Measurements from ENCODE around the gene KCNK4. TPM values are rescaled to one million over a fixed set of nuclear protein-coding genes. Genes with fewer than 3 reads are reported as not detected.

The KCNK4 gene
- polyA plus RNA-seq, 1 experiment, result not detected

DNA sequence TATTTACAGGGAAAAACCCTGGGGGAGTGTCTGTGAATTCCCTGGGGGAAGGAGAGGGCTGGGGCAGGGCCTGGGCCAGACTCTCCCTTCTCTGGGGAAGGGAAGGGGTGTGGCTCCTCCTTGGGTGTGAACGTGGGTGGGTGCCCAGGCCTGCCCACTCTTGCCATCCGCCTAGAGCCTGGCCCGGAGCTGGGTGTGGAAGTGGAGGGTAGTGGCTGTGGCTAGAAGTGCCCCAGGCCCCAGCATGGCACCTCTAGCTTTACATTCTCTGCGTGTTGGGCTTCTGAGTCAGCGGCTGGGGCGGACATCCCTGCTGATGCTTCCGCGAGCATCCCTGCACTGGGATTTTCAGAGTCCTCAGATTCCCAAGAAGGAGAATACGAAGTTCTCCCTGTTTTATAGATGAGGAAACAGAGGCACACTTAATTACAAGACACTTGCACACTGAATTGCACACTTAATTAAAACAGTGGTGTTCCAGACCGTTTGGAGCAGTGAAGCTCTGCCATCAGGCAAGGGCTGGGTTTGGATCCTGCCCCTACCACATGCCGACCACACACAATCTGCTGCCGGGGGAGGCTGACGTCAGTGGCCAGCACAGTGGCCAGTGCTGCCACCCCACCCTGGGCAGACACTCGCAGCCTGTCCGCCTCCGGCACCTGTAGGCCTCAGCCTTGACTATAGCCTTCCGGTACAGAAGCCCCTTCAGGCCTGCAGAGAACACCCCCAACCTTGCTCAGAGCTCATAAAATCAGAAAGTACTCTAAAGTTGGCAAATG lies 14.3 kb upstream of the KCNK4 start:
- Histone ChIP-seq H3K36me3 (ENCODE audit: control insufficient read depth, insufficient read depth, low read length) (peaks cover 11% of the 10 kb centered on the region), H3K27me3 (ENCODE audit: control insufficient read depth, insufficient read depth, low read length) (no peaks in the 10 kb centered on the region), H3K4me3 (ENCODE audit: low read depth, low read length) (no peak overlapping the region)
- TF ChIP-seq, protein P1, sequence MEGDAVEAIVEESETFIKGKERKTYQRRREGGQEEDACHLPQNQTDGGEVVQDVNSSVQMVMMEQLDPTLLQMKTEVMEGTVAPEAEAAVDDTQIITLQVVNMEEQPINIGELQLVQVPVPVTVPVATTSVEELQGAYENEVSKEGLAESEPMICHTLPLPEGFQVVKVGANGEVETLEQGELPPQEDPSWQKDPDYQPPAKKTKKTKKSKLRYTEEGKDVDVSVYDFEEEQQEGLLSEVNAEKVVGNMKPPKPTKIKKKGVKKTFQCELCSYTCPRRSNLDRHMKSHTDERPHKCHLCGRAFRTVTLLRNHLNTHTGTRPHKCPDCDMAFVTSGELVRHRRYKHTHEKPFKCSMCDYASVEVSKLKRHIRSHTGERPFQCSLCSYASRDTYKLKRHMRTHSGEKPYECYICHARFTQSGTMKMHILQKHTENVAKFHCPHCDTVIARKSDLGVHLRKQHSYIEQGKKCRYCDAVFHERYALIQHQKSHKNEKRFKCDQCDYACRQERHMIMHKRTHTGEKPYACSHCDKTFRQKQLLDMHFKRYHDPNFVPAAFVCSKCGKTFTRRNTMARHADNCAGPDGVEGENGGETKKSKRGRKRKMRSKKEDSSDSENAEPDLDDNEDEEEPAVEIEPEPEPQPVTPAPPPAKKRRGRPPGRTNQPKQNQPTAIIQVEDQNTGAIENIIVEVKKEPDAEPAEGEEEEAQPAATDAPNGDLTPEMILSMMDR (IDR thresholded peaks at IDR 0.05; ENCODE audit: insufficient read depth, low read depth, low read length), result no peak
- ChIA-PET POLR2A (no interaction called here), CTCF (interaction anchor here (0.6 to 3.7 kb wide), 3 partner anchors 9 to 26 kb away, joined by 3 to 14 read pairs (median 4); no protein-coding TSS in a partner anchor)
- no peak for DNase-seq (ENCODE audit: low read depth)

- POLR2A ChIA-PET, result no interaction called here
- no peak for DNase-seq (ENCODE audit: low read depth)
- CTCF ChIA-PET, result interaction anchor here (0.9 to 3.7 kb wide), 5 partner anchors 9 to 74 kb away, joined by 3 to 14 read pairs (median 5); no protein-coding TSS in a partner anchor
- H3K27me3 ChIP-seq (ENCODE audit: control insufficient read depth, insufficient read depth, low read length), result no peaks in the 10 kb centered on the region
- H3K36me3 ChIP-seq (ENCODE audit: control insufficient read depth, insufficient read depth, low read length), result peaks cover 13% of the 10 kb centered on the region
- no peak overlapping the region for H3K4me3 ChIP-seq (ENCODE audit: low read depth, low read length)
- TF ChIP-seq, protein P1 (IDR thresholded peaks at IDR 0.05; ENCODE audit: insufficient read depth, low read depth, low read length), result no peak
Observed at GRCh38 chr11:64278576-64279190, 12.4 kb upstream of the KCNK4 start.

GRCh38 chr11:64281957-64282770 lies 8.9 kb upstream of the KCNK4 start:
- no peak for DNase-seq (ENCODE audit: low read depth)
- Histone ChIP-seq H3K36me3 (ENCODE audit: control insufficient read depth, insufficient read depth, low read length) (peaks cover 6% of the 10 kb centered on the region), H3K4me3 (ENCODE audit: low read depth, low read length) (no peak overlapping the region), H3K27me3 (ENCODE audit: control insufficient read depth, insufficient read depth, low read length) (no peaks in the 10 kb centered on the region)
- TF ChIP-seq, protein P1 (IDR thresholded peaks at IDR 0.05; ENCODE audit: insufficient read depth, low read depth, low read length), result no peak
- ChIA-PET POLR2A (no interaction called here), CTCF (interaction anchor here (1.2 to 2.4 kb wide), 5 partner anchors 10 to 78 kb away, joined by 3 to 10 read pairs (median 6); no protein-coding TSS in a partner anchor)

DNA sequence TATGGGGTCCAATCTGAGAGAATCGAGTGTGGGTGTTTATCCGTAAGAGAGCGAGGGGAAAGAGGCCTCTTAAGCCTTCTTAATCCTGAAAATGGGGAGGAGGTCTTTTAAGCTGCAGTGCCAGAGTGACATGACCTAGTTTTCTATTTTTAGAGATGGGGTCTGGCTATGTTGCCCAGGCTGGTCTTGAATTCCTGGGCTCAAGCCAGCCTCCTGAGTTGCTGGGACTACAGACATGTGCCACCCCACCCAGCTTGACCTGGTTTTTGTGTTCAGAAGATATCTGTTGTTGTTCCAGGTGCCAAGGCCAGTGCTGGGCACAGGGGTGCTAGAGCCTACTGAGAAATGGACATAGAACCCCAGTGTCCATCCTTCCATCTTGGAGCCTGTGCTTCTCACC lies 8.0 kb upstream of the KCNK4 start:
- ChIA-PET CTCF (interaction anchor here (1.1 to 9.2 kb wide), 6 partner anchors 11 to 79 kb away, joined by 3 to 88 read pairs (median 4); partner anchors contain the start of gene CATSPERZ), POLR2A (no interaction called here)
- DNase-seq (ENCODE audit: low read depth), result no peak
- TF ChIP-seq, protein P1 (IDR thresholded peaks at IDR 0.05; ENCODE audit: insufficient read depth, low read depth, low read length), result no peak
- no peaks in the 10 kb centered on the region for H3K27me3 ChIP-seq (ENCODE audit: control insufficient read depth, insufficient read depth, low read length)
- H3K36me3 ChIP-seq (ENCODE audit: control insufficient read depth, insufficient read depth, low read length), result peaks cover 6% of the 10 kb centered on the region
- no peak overlapping the region for H3K4me3 ChIP-seq (ENCODE audit: low read depth, low read length)

Data from BJ (cell line).